AG08396 (cell line): ENCODE data around the gene ANP32B.
"Not testable (repeated sequence)": the region's sequence is repeated elsewhere in the genome, so short reads cannot be mapped to it uniquely, and the experiment has no call there.

Experiments used
- DNase-seq: peaks from one replicate; pipeline ENCODE4 v3.0.0; 2012; ENCODE audit warnings: low spot score, mixed read lengths

ANP32B gene

DNA sequence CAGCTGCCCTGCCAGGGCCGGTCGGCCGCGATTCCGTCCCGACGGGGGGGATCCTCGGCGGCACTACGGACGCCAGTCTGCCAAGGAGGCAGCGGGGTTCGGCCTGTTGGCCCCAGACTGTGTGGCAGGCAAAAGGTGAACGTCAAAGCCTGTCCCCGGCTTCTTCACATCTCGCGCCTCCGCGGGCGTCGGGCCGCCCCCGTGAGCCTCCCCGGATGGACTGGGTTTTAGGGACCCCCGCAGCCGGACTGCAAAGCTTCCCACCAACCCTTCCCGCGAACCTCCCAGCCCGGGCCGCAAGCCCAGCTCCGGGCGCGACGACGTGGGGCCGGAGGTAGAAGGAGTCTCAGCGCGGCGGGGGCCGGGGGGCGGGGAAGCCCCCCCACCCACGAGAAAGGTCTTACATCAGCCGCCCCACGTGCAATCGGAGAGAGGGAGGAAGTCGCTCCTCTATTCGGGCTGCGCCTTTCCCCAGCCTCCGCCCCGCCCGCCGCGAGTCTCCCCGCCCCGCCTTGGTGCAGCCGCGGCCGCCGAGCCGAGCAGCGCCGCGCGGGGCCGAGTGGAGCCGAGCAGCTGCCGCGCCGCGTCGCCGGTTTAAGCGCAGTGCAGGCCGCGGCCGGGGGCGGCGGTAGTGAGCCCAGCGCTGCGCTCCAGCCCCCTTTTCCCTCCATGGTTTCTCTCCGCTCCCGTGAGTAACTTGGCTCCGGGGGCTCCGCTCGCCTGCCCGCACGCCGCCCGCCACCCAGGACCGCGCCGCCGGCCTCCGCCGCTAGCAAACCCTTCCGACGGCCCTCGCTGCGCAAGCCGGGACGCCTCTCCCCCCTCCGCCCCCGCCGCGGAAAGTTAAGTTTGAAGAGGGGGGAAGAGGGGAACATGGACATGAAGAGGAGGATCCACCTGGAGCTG, at the start of gene ANP32B:
TSS of gene ANP32B (plus strand) at position 659 of the 906 bp plus-strand sequence. CDS start at position 874, 215 bp downstream.
- DNase-seq = peak; percentile 95

- no peak for DNase-seq
Measured at GRCh38 chr9:97934321-97935115, 48.6 kb upstream of the ANP32B start.

DNA sequence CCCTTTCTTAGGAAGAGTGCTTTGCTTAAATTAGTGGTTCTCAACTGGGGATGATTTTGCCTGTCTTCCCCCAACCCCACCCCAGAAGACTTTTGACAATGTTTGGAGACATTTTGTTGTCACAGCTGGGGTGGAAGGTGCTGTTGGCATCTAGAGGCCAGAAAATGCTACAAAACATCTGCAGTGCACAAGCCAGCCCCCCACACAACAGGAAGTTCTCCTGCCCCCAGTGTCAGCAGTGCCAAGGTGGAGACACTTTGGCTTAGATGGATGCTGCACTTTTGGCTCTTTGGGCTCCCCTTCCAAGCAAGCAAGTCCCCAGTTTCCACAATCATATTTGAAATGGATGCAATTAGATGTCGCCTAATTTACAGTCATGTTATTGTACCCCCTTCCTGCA, 47.9 kb upstream of the ANP32B start:
- no peak for DNase-seq

GRCh38 chr9:97936998-97937397, 46.1 kb upstream of the ANP32B start:
- DNase-seq = no peak

- no peak for DNase-seq
Measured at GRCh38 chr9:97938081-97938644, 45.0 kb upstream of the ANP32B start, which contains the start of gene HEMGN. HEMGN (minus strand) TSS chr9:97938172; CDS start chr9:97938136, 36 bp downstream.

DNA sequence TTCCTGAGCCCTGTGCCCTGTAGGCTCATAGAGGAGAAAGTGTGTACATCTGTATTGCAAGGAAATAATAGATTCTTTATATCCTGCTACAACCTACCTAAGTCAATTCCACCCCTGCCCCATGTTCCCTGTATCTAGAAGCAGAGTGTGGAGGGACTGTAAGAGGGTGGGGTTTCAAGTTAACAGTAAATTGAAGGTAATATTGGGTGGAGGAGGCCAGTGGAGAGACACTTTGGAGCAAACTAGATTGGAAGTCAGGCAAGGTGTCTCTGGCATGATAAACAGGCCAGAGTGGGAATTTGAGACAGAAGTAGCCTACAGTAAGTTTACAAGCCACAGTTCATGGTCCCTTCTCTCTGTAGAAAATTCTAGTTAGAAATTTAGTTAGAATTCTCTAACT, 42.9 kb upstream of the ANP32B start:
- no peak for DNase-seq

GRCh38 chr9:97940741-97941140, 42.4 kb upstream of the ANP32B start:
- no peak for DNase-seq

DNA sequence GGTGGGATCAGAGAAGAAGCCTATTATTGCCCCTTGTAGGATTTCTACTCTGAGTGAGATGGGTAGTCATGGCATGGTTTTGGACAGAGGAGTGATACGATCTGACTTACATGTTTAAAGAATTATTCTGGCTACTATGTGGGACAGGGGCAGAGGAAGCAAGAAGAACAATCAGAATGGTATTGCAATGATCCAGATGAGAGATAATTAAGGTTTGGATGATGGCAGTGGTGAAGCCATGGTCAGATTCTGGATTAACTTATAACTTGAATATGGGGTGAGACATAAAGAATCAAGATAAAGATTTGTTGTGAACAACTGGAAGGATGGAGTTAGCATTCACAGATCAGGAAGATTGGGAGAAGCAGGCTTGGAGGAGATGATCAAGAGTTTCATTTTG, 41.8 kb upstream of the ANP32B start:
- no peak for DNase-seq

DNA sequence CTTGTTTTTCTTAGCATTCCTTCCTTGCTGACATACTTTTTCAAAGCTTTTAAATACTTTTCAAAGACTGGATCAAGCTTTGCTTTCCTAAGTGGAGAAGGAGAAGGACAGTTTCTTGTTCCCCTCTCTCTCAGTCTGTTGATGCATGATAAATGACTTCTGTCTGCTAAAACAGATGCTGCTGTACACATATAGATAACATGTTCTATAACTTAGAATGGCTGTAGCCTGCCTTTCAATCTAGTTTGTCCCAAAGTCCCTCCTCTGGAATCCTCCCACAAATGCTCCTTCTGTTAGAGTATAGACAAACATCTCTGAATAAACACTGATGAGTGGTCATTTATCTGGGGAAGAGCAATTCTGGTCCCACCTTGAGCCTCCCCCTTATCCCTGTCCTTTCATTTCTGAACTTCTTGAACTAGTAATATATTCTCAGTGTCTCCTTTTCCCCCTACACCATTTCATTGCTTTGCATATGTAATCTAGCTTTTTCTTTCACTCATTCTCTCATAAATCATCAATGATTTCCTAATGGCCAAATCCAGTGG, 39.8 kb upstream of the ANP32B start:
- no peak for DNase-seq

GRCh38 chr9:97944612-97945011, 38.5 kb upstream of the ANP32B start:
- DNase-seq = no peak

GRCh38 chr9:97945470-97945869, 37.7 kb upstream of the ANP32B start:
- not testable (repeated sequence) for DNase-seq

- DNase-seq = not testable (repeated sequence)
Measured at GRCh38 chr9:97947094-97947493, 36.0 kb upstream of the ANP32B start.

DNA sequence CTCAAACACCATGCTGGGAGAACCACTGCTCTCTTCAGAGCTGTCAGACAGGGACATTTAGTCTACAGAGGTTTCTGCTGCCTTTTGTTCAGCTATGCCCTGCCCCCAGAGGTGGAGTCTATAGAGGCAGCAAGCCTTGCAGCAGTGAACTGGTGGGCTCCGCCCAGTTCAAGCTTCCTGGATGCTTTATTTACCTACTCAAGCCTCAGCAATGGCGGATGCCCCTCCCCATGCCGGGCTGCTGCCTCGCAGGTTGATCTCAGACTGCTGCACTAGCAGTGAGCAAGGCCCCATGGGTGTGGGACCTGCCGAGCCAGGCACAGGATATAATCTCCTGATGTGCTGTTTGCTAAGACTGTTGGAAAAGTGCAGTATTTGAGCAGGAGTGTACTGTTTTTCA, 32.3 kb upstream of the ANP32B start:
- DNase-seq = not testable (repeated sequence)

DNA sequence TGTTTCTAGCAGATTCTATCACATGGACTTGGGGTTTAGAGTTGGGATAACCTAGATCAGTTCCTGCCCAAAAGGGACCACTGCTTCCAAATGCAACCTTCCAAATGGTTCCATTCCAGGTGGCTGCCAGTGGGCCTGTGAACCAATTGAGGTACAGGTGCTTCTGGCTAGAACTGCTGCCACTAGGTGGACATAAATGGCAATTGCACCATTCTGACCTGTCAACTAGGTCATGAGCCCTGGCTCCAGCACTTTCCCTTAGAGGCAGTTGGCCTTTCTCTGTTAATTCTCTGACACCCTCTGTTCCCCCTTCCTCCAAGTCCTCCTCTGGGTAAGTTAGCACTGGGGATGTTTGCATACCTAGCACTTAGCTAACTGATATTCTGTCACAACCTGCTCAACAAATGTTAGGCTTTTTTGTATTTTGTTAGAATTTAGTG, 28.6 kb upstream of the ANP32B start:
- DNase-seq = peak; percentile 15

DNA sequence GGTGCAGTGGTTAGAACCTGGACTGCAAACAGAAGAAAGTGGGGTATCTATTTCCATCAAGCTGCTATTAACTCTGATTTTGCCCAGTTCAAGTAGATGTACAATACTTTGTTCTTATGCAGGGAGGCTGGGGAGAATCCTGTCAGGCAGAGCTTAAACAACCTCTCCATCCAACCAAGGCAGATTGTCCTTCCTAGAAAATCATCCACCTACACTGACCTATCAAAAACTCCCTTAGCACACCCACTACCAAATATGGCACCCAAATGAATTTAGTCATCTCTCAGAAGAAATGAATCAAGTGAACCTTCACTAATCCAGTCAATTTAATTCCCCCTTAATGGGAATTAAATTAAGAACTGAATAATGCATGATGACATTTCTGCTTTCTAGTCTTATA, 26.8 kb upstream of the ANP32B start:
- no peak for DNase-seq

GRCh38 chr9:97958812-97959511, 24.2 kb upstream of the ANP32B start:
- DNase-seq = peak; percentile 60

DNA sequence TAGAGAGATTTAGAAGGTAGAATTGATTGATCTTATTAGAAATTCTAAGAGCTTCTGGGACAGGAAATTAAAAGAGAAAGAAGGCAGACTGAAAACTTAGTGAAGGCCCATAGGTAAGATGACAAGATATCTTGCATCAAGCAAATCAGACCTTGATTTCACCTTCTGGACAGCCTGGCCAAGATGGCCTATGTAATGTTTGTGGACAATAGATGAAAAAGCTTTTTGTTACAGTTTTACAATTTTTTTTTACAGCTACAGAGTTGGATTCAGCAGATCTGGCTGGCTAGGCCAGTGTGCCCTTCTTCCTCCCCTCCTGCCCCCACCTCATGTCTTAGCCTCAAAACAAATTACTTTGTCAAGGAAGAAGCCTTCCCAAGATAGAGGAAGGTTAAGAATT, 23.6 kb upstream of the ANP32B start:
- no peak for DNase-seq

DNA sequence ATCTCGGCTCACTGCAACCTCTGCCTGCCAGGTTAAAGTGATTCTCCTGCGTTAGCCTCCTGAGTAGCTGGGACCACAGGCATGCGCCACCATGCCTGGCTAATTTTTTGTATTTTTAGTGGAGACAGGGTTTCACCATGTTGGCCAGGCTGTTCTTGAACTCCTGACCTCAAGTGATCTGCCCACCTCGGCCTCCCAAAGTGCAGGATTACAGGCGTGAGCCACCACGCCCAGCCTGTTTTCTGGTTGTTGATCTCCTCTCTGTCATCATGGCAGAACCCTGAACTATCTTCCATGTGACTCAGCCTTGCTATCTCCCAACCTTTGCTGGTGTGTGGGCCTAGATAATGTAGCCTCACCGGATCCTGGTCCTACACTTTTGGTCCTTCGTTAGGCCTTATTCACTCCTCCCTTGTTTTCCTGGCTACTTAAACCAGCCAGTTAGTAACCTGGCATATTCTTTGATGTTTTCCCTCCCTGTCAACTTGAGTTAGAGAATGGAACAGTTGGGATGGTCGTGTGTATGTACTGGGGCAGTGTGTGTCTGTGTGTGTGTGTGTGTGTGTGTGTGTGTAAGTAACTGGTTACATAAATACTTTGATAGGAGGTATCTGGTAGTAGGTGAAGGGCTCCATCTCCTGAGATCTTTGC, 22.3 kb upstream of the ANP32B start:
- DNase-seq = not testable (repeated sequence)

DNA sequence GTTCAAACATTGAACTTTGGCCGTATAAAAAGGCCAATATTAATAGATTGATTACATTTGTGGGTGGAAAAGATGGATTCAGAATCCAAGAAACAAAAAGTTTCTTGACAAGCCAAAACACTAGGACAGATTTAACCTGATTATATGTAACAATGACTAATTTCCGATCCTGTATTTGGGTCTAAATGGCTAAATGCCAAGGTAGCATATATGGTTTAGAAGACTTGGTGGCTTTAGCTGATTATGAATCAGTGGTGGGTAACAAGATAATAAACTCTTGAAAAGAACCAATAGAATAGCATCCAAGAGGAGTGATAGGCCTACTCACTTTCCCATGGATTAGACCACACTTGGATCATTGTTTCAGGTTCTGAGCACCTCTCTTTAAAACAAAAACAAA, 21.8 kb upstream of the ANP32B start:
- no peak for DNase-seq

- DNase-seq = no peak
Measured at GRCh38 chr9:97962136-97962535, 21.0 kb upstream of the ANP32B start.

- DNase-seq = no peak
Measured at GRCh38 chr9:97962575-97962974, 20.6 kb upstream of the ANP32B start.
